K562 (cell line): ENCODE measurements around the gene TAF3. TPM values are rescaled to one million over a fixed set of nuclear protein-coding genes. Genes with fewer than 3 reads are reported as not detected.
A peak's percentile ranks its signal among the peaks of the same experiment; 100 is the strongest.

Source experiments
- ATAC-seq: fragments of 200-7000 bp; cut with Tn5 transposase; 3 replicates; pipeline ENCODE4 v1.9.1; 2020; ENCODE audit warnings: moderate library complexity
- BruUV-seq: library from RNA; stranded (reverse); fragments of 400-500 nt; replicated peaks from 2 replicates; lab custom pipeline; 2021; lab: Mats Ljungman, UMichigan
- CTCF ChIA-PET: fragments of 300-600 bp; formaldehyde crosslinking; extraction: SDS; loops from one replicate; lab custom pipeline; 2021; ENCODE audit warnings: low intra/inter-chr PET ratio; lab: Yijun Ruan, JAX
- POLR2A ChIA-PET: fragments of 300-600, 350-650 bp; sonication (Branson Sonifier 250); formaldehyde crosslinking; extraction: SDS; loops from one replicate; lab custom pipeline; 2021; ENCODE audit warnings: antibody characterized with exemption, inconsistent platforms; lab: Yijun Ruan, JAX
- DNase-seq, 4 experiments: peaks; one replicate each; pipeline versions ENCODE4 v3.0.0 to v3.0.0-alpha.2; 2011 to 2018; ENCODE audit warnings: low spot score in 3 of 4, mixed read lengths in 3 of 4; ENCODE audit errors: extremely low read depth in 1 of 4
- FAIRE-seq: peaks from 2 replicates; lab custom pipeline; 2011; peaks lifted over from hg19 to GRCh38; lab: Jason Lieb, UNC
- H2AFZ ChIP-seq: 2 replicates; pipeline ENCODE4 v1.6.0; 2011; ENCODE audit warnings: low read depth, low read length, control low read depth, inconsistent platforms
- H3K27ac ChIP-seq: fragments of 200-600 bp; 3 replicates; pipeline ENCODE4 v1.8.0; 2011; ENCODE audit warnings: low read depth, mild to moderate bottlenecking, control low read depth, inconsistent platforms, low read length, moderate library complexity, mixed read lengths; ENCODE audit errors: extremely low read depth
- H3K27me3 ChIP-seq, 2 experiments: fragments of 300-600 bp in 1 of 2; 2 replicates in 1 of 2; 3 replicates in 1 of 2; pipeline versions ENCODE4 v1.6.0 to v1.8.0; 2011; ENCODE audit warnings: inconsistent platforms in 2 of 2, low read length in 2 of 2, mild to moderate bottlenecking in 1 of 2, mixed read lengths in 1 of 2, moderate library complexity in 1 of 2; ENCODE audit not compliant: control insufficient read depth in 2 of 2, insufficient read depth in 2 of 2
- H3K36me3 ChIP-seq: fragments of 300-600 bp; 3 replicates; pipeline ENCODE4 v1.8.0; 2011; ENCODE audit warnings: mild to moderate bottlenecking, low read length, inconsistent platforms; ENCODE audit not compliant: control insufficient read depth, insufficient read depth
- H3K4me1 ChIP-seq, 2 experiments: fragments of 200-600 bp in 1 of 2; replicated peaks in 1 of 2; 2 replicates in 1 of 2; 3 replicates in 1 of 2; pipeline versions ENCODE4 v1.5.1 to v1.8.0; 2011; ENCODE audit warnings: inconsistent platforms in 2 of 2, low read length in 2 of 2, mild to moderate bottlenecking in 1 of 2, mixed read lengths in 1 of 2, moderate library complexity in 1 of 2; ENCODE audit not compliant: control insufficient read depth in 2 of 2, insufficient read depth in 2 of 2
- H3K4me2 ChIP-seq: 2 replicates; pipeline ENCODE4 v1.6.1; 2011; ENCODE audit warnings: low read length, control low read depth, inconsistent platforms, mixed read lengths; ENCODE audit not compliant: insufficient read depth
- H3K4me3 ChIP-seq: fragments of 200-600 bp; sonication (generic), shearing (Covaris generic); 2 replicates; pipeline ENCODE4 v1.5.1; 2016; ENCODE audit warnings: control low read depth, inconsistent platforms
- H3K79me2 ChIP-seq: fragments of 200-600 bp; 3 replicates; pipeline ENCODE4 v1.8.0; 2011; ENCODE audit warnings: low read length, inconsistent platforms; ENCODE audit not compliant: control insufficient read depth, insufficient read depth
- H3K9ac ChIP-seq, 2 experiments: 2 replicates each; pipeline versions ENCODE4 v1.6.0 to v1.6.1; 2011; ENCODE audit warnings: low read depth in 2 of 2, low read length in 2 of 2, control low read depth in 1 of 2, inconsistent platforms in 1 of 2, mild to moderate bottlenecking in 1 of 2, mixed read lengths in 1 of 2; ENCODE audit not compliant: insufficient read depth in 1 of 2
- H3K9me1 ChIP-seq: one replicate; pipeline ENCODE4 v1.6.0; 2011; ENCODE audit warnings: inconsistent platforms, mild to moderate bottlenecking, low read length, moderate library complexity; ENCODE audit not compliant: control insufficient read depth, insufficient read depth
- H3K9me3 ChIP-seq: replicated peaks from 2 replicates; pipeline ENCODE4 v1.5.1; 2011; ENCODE audit warnings: low read depth, low read length, inconsistent platforms; ENCODE audit not compliant: control insufficient read depth, insufficient read depth
- H4K20me1 ChIP-seq: replicated peaks from 2 replicates; pipeline ENCODE4 v1.6.1; 2011; ENCODE audit warnings: low read length, inconsistent platforms, mixed read lengths; ENCODE audit not compliant: control insufficient read depth, insufficient read depth
- CEBPB ChIP-seq: fragments of 450-650 bp; IDR thresholded peaks from 2 replicates; pipeline ENCODE4 v1.6.1; 2016; ENCODE audit warnings: missing genetic modification characterization, missing compliant biosample characterization
- CEBPG ChIP-seq, 3 experiments: fragments of 200-800 bp in 1 of 3; sonication (Bioruptor generic) in 1 of 3; sonication (generic) in 1 of 3; formaldehyde crosslinking in 1 of 3; IDR thresholded peaks in 2 of 3; conservative IDR thresholded peaks in 1 of 3; 2 replicates each; pipeline versions ENCODE4 v1.6.1 to v1.8.0; 2016 to 2022; ENCODE audit warnings: missing compliant biosample characterization in 2 of 3, missing genetic modification characterization in 2 of 3, mild to moderate bottlenecking in 1 of 3, missing genetic modification reagents in 1 of 3
- HNRNPUL1 ChIP-seq: fragments of 200-400 bp; formaldehyde crosslinking; IDR thresholded peaks from 2 replicates; pipeline ENCODE4 v1.6.1; 2017; ENCODE audit warnings: low read length
- JUND ChIP-seq, 2 experiments: IDR thresholded peaks; 2 replicates in 1 of 2; 3 replicates in 1 of 2; pipeline ENCODE4 v1.6.1; 2011; ENCODE audit warnings: borderline replicate concordance in 2 of 2, low read depth in 2 of 2, low read length in 2 of 2, improper control_type of control experiment in 1 of 2, missing biosample characterization in 1 of 2, missing genetic modification characterization in 1 of 2, missing genetic modification reagents in 1 of 2
- TAF1 ChIP-seq: IDR thresholded peaks from 2 replicates; pipeline ENCODE4 v1.6.1; 2011; ENCODE audit warnings: mild to moderate bottlenecking, low read length, moderate library complexity; ENCODE audit not compliant: insufficient read depth, control insufficient read depth, severe bottlenecking; ENCODE audit errors: extremely low read depth
- TFAM ChIP-seq: fragments of 250-450 bp; sonication (Bioruptor Pico); conservative IDR thresholded peaks from 2 replicates; pipeline ENCODE4 v1.5.0; 2021; ENCODE audit warnings: mild to moderate bottlenecking, moderate library complexity
- WGBS: fragments of 100-300 bp; shearing (Covaris generic); methylation state at CpG from one replicate; pipeline ENCODE4 v1.1.6; 2016; ENCODE audit warnings: low coverage, mixed read lengths; ENCODE audit not compliant: insufficient coverage; ENCODE audit errors: missing lambda C conversion rate; 5-methylcytosine and 5-hydroxymethylcytosine counted together
- in situ Hi-C: fragments of 300-500 bp; cut with MboI; formaldehyde crosslinking; loops from 4 replicates; pipeline ENCODE4 v1.15.0; 2018; ENCODE audit warnings: inconsistent platforms, mixed read lengths
- intact Hi-C: fragments of 100-400 bp; cut with micrococcal nuclease; formaldehyde crosslinking; loops from 2 replicates; pipeline ENCODE4 v1.14.2; 2022
- polyA plus RNA-seq, 8 experiments: library from polyadenylated mRNA; depleted of rRNA in 4 of 8; stranded (reverse) in 5 of 8; unstranded in 3 of 8; fragments of >200 nt; fragmentation: Nextera tagmentation in 2 of 8; fragmentation: Illumina TruSeq in 1 of 8; extraction: Ambion mirVana in 2 of 8; extraction: Trizol in 1 of 8; gene quantifications; 2 replicates each; pipeline versions ENCODE4 v1.2.1 to v1.2.3, GENCODE V29; 2011 to 2014; ENCODE audit warnings: inconsistent platforms in 1 of 8, missing spikeins in 1 of 8
- total RNA-seq, 7 experiments: library from RNA; depleted of rRNA in 6 of 7; stranded (reverse); fragments of >200 nt in 6 of 7; fragmentation: Illumina TruSeq in 2 of 7; extraction: Trizol in 2 of 7; gene quantifications; 2 replicates each; pipeline versions ENCODE4 v1.2.1 to v1.2.3, GENCODE V29; 2011 to 2021; ENCODE audit warnings: low replicate concordance in 1 of 7
- TF ChIP-seq, protein P1 (sequence below): sonication (generic); formaldehyde crosslinking; IDR thresholded peaks from 2 replicates; pipeline ENCODE4 v1.8.0; 2023; ENCODE audit warnings: missing genetic modification reagents, mild to moderate bottlenecking, borderline replicate concordance

Gene TAF3
- total and polyA plus RNA-seq, 9 of the 15 experiments (the other 6 are each of a cell fraction or from before 2014, with no cell fraction given): 1.5 to 9.9 (median 4.1) TPM

DNA sequence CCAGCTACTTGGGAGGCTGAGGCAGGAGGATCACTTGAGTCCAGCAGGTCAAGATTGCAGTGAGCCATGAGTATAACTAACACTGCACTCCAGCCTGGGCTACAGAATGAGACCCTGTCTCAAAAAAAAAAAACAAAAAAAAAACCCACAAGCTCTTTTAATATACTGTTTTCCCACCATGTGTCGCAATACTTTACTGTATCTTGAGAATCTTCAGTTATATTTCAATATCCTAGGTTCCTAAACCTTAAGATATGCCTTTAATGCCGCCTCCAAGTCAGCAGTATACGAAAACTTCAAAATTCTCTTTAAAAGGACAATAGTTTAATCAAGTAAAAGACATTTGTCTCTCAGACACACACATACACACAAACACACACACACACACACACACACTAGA is 62.8 kb downstream of the TAF3 start:
- Histone ChIP-seq H4K20me1 (no peaks in the 10 kb centered on the region), H3K79me2 (no peaks in the 10 kb centered on the region)
- no peak for FAIRE-seq
- DNase-seq: no peak
- WGBS: 83% methylated on average over 3 of the region's 3 CpGs
- TF ChIP-seq TFAM (CRISPR knock-in tag): no peak
- TF ChIP-seq TAF1: no peak
- TF ChIP-seq CEBPB (tag): peak; percentile 73
- TF ChIP-seq HNRNPUL1: no peak
- no peak for TF ChIP-seq CEBPG (CRISPR knock-in tag; IDR thresholded peaks at IDR 0.05)
- TF ChIP-seq CEBPG (tag; conservative IDR thresholded peaks at IDR 0.05 in 1 of 2, IDR thresholded peaks at IDR 0.05 in 1 of 2): peak in 1 of 2 experiments; percentile 67; a peak in 2 of 4 replicates
- TF ChIP-seq, protein P1, sequence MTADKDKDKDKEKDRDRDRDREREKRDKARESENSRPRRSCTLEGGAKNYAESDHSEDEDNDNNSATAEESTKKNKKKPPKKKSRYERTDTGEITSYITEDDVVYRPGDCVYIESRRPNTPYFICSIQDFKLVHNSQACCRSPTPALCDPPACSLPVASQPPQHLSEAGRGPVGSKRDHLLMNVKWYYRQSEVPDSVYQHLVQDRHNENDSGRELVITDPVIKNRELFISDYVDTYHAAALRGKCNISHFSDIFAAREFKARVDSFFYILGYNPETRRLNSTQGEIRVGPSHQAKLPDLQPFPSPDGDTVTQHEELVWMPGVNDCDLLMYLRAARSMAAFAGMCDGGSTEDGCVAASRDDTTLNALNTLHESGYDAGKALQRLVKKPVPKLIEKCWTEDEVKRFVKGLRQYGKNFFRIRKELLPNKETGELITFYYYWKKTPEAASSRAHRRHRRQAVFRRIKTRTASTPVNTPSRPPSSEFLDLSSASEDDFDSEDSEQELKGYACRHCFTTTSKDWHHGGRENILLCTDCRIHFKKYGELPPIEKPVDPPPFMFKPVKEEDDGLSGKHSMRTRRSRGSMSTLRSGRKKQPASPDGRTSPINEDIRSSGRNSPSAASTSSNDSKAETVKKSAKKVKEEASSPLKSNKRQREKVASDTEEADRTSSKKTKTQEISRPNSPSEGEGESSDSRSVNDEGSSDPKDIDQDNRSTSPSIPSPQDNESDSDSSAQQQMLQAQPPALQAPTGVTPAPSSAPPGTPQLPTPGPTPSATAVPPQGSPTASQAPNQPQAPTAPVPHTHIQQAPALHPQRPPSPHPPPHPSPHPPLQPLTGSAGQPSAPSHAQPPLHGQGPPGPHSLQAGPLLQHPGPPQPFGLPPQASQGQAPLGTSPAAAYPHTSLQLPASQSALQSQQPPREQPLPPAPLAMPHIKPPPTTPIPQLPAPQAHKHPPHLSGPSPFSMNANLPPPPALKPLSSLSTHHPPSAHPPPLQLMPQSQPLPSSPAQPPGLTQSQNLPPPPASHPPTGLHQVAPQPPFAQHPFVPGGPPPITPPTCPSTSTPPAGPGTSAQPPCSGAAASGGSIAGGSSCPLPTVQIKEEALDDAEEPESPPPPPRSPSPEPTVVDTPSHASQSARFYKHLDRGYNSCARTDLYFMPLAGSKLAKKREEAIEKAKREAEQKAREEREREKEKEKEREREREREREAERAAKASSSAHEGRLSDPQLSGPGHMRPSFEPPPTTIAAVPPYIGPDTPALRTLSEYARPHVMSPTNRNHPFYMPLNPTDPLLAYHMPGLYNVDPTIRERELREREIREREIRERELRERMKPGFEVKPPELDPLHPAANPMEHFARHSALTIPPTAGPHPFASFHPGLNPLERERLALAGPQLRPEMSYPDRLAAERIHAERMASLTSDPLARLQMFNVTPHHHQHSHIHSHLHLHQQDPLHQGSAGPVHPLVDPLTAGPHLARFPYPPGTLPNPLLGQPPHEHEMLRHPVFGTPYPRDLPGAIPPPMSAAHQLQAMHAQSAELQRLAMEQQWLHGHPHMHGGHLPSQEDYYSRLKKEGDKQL (CRISPR knock-in tag): no peak
- TF ChIP-seq JUND (IDR thresholded peaks at IDR 0.05; ENCODE audit: borderline replicate concordance, low read depth, low read length): no peak
- TF ChIP-seq JUND (tag; IDR thresholded peaks at IDR 0.05; ENCODE audit: borderline replicate concordance, low read depth, low read length): no peak
- TF ChIP-seq, all 486 proteins: peak for 2
- Histone ChIP-seq H3K4me2 (no peak overlapping the region), H3K9ac (no peak overlapping the region), H3K9me1 (no peaks in the 10 kb centered on the region), H3K4me1 (no peaks in the 10 kb centered on the region), H2AFZ (no peak overlapping the region), H3K9me3 (no peaks in the 10 kb centered on the region), H3K36me3 (no peaks in the 10 kb centered on the region), H3K27me3 (no peaks in the 10 kb centered on the region), H3K4me3 (no peak overlapping the region), H3K27ac (no peak overlapping the region)
- no peak for ATAC-seq
- intact Hi-C loops: no loop called here
- ChIA-PET POLR2A (no interaction called here), CTCF (no interaction called here)
- no TSS peak for BruUV-seq
- in situ Hi-C loops: no loop called here
